HG03108 (cell line): ENCODE data around the gene PDZK1IP1.

ENCODE experiments used
- ATAC-seq: cut with Tn5 transposase; IDR thresholded peaks from one replicate; pipeline ENCODE4 v1.9.1; 2021; ENCODE audit warnings: moderate library complexity; ENCODE audit not compliant: unreplicated experiment

The PDZK1IP1 gene, protein sequence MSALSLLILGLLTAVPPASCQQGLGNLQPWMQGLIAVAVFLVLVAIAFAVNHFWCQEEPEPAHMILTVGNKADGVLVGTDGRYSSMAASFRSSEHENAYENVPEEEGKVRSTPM

DNA sequence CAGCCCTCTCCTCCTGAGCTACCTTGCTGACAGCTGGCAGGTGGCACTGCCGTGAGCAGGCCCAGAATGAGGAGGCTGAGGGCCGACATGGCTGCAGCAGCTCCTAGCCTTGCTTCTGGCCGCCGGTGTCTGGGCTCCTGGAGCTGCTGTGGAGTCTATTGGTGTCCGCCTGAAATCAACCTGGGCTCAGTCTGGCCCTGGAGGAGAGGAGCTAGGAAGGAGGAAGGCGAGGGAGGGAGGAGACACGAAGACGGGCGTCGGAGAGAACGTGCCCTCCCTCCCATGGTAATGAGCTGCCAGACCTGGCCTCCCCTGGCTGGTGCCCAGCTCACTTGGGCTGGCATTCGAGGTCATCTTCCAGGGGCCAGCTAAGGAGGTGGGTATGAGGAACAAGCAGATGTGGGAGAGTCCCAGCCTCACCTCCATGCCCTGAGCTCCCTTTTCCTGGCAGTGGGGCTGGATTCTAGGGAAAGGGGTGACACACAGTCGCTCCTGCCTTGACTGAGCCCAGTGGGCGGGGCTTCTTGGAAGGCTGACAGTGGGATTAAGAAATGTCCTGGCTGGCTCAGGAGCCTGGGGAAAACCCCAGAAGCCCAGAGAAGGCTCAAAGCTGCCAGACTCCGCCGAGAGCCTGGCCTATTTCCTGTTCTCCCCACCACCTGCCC, at the start of gene PDZK1IP1:
Gene PDZK1IP1 (minus strand): TSS at position 193 of the 665 bp plus-strand sequence. CDS start 104 bp downstream, at position 89.
- no peak for ATAC-seq

DNA sequence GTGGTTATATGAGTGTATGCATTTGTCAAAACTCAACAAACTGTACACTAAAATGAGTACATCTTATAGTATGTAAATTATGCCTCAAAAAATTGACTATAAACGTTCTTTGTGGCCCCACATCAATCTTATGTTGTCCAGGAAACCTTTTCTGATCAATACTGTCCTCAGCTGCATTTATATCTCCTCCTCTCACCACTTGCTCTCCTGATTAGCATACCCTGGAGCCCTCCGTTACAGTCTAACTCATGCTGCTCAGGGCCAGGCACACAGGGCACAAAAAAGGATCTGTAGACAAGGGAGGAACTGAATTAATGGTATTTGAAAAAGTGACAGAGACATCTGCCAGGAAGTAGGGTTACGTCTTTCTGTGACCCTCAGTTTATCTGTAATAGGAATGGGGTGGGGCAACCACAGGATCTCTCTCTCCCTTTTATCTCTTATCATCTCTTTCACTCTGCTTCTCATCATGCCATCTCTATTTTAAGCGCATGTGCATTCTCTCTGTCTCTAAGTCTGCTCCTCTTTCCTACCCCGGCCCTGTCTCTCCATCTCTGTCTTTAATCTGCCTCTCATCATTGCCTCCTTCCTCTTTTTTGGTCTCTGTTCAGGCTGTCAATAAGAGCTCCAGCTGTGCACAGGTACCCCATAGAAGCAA, 49.2 kb upstream of the PDZK1IP1 start:
- ATAC-seq, result no peak

DNA sequence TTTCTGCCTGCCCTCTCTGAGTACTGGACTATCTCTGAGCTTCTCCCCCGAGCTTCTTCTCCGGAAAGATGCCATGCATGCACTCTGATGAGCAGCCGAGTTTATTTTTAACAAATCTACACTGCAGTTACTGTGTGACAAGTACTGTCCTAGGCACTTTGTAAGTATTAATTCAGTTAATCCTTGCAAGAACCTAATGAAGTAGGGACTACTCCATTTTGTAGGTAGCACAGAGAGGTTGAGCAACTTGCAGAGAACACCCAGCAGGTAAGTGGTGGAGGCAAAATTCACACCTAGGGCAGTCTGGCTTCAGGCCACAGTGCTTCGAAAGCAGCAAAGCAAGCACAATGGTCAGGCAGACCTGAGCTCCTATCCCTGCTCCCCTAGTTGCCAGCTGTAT, 46.0 kb upstream of the PDZK1IP1 start:
- no peak for ATAC-seq

DNA sequence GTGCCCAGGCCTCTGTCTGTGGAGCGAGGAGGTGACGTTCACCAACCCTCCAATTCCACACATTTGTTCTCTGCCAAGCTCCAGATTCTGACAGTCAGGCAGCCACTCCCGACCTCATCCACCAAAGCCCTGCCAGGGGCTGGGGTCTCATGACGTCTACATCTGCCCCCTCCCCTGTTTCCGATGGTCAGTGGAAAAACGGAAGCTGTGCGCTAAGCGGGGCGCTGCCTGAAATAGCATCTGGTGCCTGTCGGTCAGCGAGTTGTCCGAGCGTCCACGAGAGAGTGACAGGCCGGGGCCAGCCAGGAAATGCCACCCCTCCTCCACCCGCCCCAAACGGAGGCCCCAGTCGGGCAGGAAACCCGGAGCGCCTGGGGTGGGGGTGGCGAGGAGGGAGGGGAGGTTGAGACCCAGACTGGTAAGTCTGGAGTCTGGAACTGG, 45.4 kb upstream of the PDZK1IP1 start:
- no peak for ATAC-seq

DNA sequence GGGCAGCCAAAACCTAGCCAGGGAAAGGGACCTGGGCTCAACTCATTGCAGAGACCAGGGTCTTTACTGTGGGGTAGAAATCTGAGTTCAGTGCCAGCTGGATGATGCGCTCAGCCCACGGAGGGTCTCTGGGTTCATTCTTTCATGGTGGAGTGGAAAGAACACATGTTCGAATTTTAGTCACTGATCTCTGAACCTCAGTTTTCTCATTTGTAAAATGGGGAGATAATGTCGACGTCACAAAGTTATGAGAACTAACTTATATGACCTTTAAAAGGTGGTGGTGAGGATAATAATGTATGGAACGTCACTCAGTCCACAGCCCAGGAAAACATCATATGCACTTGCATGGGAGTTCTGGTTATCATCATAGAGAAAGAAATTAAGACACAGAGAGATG, 43.4 kb upstream of the PDZK1IP1 start:
- ATAC-seq, result no peak

DNA sequence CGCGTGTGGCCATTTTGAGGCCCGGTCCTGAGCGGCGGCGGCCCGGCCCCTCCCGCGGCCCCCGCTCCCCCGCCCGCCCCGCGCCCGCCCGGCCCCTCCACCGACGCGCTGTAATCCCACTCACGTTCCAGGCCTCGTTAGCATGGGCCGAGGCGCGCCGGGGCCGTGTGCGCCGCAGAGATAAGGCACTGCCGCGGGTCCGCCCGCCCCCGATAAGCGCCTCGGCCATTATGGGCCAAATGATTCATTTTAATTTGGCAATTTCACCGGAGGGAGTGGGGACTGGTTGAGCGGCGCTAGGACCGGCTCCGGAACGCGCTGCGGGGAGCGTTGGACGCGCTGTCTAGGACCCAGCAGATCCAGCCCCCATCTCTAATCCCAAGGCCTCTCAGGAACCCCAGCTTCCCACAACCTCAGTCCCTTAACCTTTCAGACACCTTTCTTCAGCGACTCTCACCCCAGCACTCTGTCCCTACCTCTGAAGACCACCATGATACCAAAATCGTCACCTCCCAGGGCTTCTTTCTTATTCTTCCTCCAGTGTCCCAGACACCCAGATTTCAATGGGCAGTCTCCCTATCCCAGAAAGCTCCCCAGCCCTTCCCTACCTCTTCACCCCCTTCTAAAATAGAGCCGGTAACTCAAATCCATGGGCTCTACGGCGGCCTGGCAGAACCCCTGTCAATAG, 42.5 kb upstream of the PDZK1IP1 start, which contains the start of gene TAL1:
Gene TAL1 (minus strand): TSS at position 39 of the 688 bp plus-strand sequence. CDS start 6,337 bp downstream, outside the sequence.
- no peak for ATAC-seq

DNA sequence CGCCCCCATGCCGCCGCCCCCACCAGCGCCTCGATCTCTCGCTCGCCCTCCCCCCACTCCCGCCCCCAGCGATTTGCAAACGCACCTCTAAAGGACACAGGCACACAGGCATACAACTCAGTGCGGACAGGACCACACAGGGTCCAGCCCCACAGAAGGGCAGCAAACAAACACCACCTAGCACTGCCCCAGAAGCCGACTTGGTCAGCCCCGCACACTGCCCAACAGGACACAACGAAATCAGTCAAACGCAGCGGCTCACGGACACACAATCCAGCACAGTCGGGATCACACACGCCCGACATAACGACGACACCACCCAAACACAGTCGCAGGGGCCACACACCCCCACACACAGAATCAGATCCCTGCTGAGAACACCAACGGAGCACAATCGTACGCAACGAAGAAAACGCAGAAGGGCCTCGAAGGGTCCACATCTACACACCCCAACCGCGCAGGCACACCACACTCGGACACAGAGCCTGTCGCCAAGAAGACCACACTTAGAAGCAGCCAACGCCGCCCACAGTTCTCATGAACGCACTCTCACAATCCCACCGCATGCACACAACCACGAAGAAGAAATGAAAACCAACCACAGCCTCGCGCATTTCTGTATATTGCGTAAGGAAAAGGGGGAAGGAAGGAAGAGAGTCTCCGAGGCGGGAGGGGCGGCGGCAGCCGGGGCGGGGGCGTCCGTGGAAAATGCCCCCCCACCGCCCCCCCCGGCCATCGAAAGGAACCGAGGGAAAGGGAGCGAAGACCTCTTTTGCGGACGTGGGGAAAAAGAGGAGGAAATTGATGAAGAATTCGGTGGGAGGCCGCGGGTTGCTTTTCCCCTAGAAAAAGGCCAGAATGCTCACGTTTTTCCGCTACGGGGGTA, 41.7 kb upstream of the PDZK1IP1 start:
- no peak for ATAC-seq

DNA sequence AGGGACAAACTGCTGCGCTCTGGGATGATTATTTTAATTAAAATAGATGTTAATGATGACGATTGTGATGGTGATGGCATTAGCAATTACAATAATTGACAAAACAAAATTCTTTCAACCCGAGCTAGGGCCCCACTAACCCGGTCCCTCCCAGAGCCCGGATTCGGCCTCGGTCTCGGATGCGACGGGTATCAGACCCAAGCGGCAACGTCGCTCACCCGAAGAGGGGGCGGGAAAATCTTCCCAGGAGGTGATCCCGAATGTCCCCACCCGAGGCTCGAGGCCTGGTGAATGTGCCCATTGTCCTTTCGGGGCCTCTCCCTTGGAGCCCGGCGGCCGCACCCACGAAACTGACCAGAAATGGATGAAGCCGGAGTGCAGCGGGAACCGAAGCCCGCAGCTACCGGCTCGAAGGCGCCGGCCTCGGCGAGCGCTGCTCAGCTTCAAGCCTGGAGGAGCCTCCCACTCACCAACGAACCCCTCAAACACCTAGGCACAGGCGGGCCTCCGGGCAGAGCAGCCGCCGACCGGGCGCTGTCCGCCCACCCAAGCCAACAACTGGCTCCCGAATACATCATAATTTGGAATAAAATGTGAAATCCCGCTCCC, 41.0 kb upstream of the PDZK1IP1 start:
- no peak for ATAC-seq

DNA sequence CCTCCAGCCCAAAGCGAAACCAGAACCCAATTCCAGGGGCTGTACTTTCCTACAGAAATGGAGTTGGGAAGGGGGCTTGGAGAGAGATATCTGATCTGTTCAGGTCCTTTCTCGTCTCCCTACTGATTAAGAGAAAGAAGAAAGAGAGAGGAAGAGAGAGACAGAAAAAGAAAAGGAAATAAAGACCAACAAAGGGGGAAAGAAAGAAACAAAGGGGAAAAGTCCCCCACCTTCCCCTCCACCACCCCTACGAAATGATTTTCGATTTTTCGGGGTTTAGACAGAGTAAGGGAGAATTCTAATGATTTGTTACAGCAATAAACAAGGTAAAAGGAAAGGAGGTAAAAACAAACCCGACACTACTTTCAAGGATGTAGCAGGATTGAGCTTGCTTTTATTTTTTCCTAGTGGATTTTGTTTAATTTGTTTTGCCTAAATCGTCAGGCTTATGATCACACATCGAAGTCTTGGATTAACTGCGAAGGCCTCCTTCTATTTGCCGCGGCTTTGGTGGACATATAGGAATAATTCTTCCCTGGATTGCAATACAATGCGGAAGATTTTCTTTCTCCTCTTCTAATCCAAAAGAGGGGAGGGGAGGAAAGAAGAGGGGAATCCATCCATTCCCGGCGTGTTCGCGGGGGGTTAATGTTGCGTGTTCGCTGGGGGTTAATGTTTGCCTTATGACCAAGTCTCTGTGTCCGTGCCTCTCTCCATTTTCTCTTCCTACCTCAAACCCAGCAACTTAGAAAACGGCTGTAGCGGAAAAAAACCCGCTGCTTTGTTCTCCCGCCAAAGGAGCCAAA, 40.3 kb upstream of the PDZK1IP1 start:
- ATAC-seq, result no peak

DNA sequence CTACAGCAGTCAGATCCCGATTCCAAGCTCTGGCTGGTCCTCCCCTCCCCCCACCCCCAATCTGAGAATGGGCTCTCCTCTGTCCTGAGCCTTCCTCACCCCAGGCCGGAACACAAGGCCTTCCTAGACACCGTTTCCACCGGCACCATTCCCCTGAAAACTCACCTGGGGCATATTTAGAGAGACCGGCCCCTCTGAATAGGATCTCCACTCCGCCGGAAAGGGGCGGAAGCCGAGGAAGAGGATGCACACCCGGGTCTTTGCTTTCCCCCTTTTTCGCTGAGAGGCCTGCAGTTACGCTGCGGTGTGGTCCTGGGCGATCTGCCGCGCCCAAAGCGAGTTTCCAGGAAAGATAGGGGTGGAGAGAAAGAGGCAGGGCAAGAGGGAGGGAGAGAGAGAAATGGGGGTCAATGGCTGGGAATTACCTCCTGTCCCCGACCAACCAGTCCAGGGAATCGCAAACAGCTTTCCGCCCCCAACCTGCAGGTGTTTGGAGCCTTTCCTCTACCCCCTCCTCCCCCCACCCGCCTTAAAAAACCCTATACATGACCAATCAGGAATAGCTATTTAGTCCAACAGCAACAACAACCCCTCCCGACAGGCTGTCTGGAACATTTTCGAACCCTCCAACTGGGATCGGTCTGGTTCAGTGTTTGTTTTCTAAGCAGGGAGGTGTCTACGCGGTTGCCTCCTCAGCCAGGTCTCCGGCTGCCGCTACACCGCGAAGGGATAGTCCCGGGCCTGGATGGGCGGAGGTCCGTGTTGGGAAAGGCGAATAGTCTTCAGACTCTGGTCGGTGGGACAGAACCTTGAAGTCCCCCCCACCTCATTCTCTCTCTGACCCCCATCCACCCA, 39.4 kb upstream of the PDZK1IP1 start:
- ATAC-seq, result no peak

DNA sequence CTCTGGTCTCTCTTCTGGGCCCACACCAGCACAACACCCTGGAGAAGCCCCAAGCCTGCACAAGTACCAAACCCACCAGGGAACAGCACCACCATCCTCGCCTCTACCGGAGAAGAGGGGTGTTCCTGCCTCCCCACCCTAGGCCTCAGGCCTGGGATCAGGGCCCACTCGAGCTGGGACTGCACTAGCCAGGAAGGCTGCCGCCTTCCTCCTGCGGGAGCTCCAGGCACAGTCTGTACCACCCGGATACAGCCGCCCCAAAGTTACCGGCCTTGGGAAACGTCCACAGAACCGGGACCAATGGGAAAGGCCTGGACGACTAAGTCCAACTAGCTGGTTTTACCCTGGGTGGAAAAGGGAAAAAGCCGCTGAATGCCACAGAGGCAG, 38.8 kb upstream of the PDZK1IP1 start:
- ATAC-seq, result no peak

DNA sequence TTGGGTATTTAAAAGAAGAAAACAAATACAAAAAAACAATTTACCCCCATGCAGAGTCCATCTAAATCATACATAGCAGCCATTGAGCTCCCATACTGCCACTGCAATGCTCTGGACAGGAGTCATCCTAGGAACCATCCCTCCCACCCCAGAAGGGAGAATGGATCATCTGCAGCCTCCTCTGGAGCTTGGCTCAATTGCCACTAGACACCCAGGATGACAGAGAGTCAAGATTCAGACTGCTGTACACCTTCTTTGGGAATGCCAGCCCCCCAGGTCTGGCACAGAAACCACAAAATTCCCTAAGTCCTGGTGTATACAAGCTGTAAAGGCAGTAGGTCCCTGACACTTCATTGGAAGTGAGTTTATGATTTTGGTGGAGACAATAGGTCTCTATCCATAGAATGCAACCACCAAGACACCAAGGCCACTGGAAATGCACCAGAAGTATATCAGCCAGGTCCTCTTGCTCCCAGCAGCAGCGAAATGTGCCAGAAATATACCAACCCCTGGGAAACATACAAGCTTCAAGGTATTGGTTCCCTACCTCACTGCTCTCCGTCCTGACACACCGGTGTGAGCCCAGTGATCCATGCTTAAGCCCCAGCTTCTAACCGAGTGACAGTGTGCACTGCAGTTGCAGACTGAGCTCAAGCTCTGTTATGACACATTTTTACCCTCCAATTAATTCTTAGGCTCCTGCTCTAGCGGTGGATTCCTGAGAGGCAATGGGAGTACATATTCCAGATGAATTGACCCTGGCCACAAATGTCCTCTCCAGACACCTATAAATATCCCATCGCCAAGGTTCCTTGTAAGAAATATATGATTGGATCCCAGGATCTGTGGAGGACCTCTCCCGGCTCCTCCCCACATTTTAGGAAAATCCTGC, 37.8 kb upstream of the PDZK1IP1 start:
- no peak for ATAC-seq

DNA sequence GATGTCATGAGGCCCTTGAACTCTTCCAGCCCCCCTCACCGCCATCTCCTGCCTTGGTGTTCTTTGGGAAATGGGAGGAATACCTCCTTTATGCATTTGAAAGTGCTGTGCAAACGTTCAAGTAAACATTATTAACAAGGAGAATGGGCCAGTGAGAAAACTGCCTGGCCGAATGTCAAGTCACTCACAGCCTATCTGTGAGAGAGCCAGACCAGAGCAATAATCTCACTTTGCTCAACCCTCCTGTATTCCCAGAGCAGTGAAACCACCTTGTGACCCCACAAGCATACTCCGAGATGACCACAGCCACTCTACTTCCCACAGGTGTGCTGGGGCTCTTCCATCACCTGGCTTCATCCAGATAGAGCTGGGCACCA, 37.0 kb upstream of the PDZK1IP1 start:
- no peak for ATAC-seq

DNA sequence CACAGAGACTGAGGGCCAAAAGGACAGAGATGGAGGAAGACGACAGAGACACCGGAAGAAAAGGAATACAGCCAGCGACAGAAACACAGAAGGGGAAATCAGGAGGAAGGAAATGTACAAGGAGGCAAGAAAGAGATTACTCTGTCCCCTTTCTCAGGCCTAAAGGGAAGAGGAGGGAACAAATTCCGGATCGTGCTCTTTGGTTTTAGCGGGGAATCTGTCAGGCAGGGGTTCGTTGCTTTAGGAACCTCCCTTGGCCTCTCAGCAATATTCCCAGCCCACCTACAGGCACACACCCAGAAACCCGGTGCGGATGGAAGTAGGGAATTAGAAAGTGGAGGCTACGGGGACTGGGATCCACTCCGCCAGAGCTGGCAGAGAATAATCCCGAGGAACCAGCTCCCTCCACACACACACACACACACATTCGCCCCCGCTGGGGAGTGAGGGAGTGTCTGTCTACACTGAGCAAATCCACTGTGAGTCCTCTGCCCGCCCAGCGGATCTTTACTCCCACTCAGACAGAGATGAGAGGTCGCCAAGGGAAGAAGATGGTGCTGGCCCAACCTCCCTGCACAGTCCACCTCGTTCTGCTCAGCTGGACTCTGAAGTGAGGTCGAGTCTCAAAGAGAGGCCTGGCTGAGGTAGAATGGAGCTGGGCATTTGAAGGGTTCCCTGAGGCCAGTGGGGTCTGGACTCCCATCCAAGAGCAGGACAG, 36.4 kb upstream of the PDZK1IP1 start:
- no peak for ATAC-seq

DNA sequence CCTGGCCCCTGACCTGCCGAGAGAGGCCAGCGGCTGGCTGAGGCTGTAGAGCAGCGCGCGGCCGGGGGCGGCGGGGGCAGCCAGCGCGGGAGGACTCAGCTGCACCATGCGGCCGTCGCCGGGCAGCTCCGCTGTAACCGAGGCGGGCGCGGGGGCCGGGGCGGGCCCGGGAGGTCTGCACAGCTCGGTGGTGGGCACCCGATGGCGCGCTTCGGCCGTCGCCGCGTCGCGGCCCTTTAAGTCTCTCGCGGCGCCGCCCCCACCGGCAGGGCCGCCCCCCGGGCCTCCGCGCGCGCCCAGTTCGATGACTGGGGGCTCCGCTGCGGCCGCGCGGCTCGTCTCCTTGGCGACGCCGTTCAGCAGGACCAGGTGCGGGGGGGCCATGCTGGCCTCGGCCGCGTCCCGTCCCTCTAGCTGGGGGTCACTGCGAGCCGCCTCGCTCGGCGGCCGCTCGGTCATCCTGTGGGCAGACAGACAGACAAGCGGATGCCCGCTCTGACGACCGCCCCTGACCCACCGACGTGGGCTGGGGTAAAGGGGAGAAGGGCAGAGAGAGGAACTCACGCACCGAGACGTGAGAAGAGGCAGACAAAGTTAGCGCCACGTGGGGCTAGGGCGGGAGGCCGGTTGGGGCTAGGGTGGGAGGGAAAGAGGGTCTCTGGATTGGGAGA, 35.7 kb upstream of the PDZK1IP1 start:
- no peak for ATAC-seq

DNA sequence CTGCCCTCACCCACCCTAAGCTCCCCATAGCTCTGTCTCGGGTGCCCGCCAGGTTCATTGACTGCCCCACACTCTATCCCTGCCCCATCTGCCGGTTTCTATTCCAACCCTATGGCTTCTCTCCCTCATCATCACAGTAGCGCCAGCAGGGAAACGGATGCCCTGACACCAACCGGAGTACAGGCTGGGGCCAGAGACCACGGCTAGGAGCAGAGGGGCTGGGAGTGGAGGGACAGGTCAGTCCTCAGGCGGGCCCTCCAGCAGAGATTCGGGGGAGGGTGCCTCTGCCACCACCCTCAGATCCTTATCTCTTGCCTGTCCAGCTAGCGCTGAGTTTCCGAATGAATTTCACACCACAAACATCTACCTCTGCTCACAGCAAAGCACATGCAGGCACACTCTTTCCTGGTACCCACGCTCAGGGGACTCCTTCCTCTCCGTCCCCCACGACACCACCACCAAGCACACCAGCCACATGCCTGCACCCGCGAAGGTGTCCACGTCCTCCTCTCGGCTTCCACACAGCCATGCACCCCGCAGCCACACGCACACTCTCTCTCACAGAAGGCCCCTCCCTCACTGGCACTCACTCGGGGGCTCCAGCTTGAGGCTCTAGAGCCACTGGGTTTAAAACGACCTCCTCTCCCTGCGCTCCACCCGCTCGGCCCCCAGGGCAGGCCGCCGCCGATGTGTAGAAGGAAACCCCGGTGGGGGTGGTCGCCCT, 35.0 kb upstream of the PDZK1IP1 start:
- ATAC-seq, result no peak
